VCaP (cell line): ENCODE measurements around the gene CDH15.
"Not testable (repeated sequence)": the region's sequence is repeated elsewhere in the genome, so short reads cannot be mapped to it uniquely, and the experiment has no call there.

Experiments used
- H3K27ac ChIP-seq: fragments of 450-650 bp; 2 replicates; pipeline ENCODE4 v1.5.1; 2017
- CTCF ChIP-seq: fragments of 450-650 bp; conservative IDR thresholded peaks from 2 replicates; pipeline ENCODE4 v1.5.1; 2017; ENCODE audit warnings: mild to moderate bottlenecking, moderate library complexity

CDH15 gene

GRCh38 chr16:89159850-89160354 lies 11.6 kb upstream of the CDH15 start:
- H3K27ac ChIP-seq = no peak overlapping the region
- TF ChIP-seq CTCF = no peak

GRCh38 chr16:89160977-89161701 lies 10.4 kb upstream of the CDH15 start:
- no peak overlapping the region for H3K27ac ChIP-seq
- TF ChIP-seq CTCF = no peak

- H3K27ac ChIP-seq = no peak overlapping the region
Measured at GRCh38 chr16:89161763-89162713, 9.5 kb upstream of the CDH15 start.

GRCh38 chr16:89163297-89163696 lies 8.3 kb upstream of the CDH15 start:
- H3K27ac ChIP-seq = no peak overlapping the region
- TF ChIP-seq CTCF = no peak

More at GRCh38 chr16:89161763-89162713, 9.5 kb upstream of the CDH15 start:
- TF ChIP-seq CTCF = no peak

GRCh38 chr16:89164436-89164835 lies 7.1 kb upstream of the CDH15 start:
- no peak overlapping the region for H3K27ac ChIP-seq
- no peak for TF ChIP-seq CTCF

GRCh38 chr16:89164847-89165680 lies 6.5 kb upstream of the CDH15 start:
- no peak for TF ChIP-seq CTCF
- no peak overlapping the region for H3K27ac ChIP-seq

- not testable (repeated sequence) for H3K27ac ChIP-seq
Measured at GRCh38 chr16:89165681-89165979, 5.9 kb upstream of the CDH15 start.
